ENCODE results near the gene SSNA1. TPM values are rescaled to one million over a fixed set of nuclear protein-coding genes. Genes with fewer than 3 reads are reported as not detected.

Gene SSNA1
- total RNA-seq, 1 donor from 2014 or later, result 52.7 TPM

DNA sequence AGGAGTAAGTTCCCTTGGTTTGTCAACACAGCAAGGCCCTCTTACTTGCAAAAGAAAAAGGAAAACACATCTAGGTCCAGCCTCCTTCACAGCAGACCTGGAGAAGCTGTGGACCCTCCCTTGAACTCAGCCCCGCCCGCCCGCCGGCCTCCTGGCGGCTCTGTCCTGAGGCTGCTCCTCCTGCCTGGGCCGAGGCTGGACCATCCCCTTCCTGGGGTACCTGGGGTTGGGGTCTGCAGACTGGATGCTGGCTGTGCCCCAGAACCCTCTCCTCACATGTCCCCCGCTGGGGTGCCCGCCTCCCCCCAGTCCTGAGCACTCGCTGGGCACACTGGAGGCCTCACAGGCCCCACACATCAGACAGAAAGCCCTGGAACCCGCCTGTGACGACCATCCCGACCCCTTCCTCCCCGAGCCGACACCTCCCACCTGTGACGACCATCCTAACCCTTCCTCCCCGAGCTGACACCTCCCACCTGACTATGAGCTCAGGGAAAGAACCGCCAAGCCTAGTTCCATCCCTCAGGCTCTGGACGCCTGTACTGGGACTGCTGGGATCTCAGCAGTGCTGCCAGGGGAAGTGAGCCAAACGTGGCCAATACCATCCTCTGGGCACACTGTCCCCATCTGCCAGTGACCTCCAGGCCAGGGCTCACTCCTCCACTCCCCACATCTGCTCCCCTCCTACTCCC is 9.4 kb upstream of the SSNA1 start:
- Histone ChIP-seq H3K4me2 (ENCODE audit: low read length) (no peak overlapping the region), H2AFZ (ENCODE audit: low read depth, low read length) (no peak overlapping the region), H3K27me3 (ENCODE audit: insufficient read depth, low read length) (no peaks in the 10 kb centered on the region), H3K4me1 (ENCODE audit: insufficient read depth, low read length) (no peaks in the 10 kb centered on the region), H4K20me1 (ENCODE audit: insufficient read depth, low read length) (peaks cover 25% of the 10 kb centered on the region), H3K4me3 (ENCODE audit: insufficient read depth, low read depth, low read length) (no peak overlapping the region), H3K9ac (ENCODE audit: low read length) (no peak overlapping the region), H3K9me3 (ENCODE audit: insufficient read depth, low read depth, low read length) (no peaks in the 10 kb centered on the region), H3K27ac (ENCODE audit: low read depth, low read length) (no peak overlapping the region), H3K36me3 (ENCODE audit: insufficient read depth, low read length) (peaks cover 5% of the 10 kb centered on the region), H3K79me2 (ENCODE audit: insufficient read depth, low read length) (no peaks in the 10 kb centered on the region)
- H3K27ac Mint-ChIP-seq (ENCODE audit: unreplicated experiment), result peak overlapping the region; percentile 58
- H3K4me3 Mint-ChIP-seq (ENCODE audit: unreplicated experiment), result no peak overlapping the region
- no peak for TF ChIP-seq EZH2 (IDR thresholded peaks at IDR 0.05; ENCODE audit: insufficient read depth, low read length)
- TF ChIP-seq, protein P1, sequence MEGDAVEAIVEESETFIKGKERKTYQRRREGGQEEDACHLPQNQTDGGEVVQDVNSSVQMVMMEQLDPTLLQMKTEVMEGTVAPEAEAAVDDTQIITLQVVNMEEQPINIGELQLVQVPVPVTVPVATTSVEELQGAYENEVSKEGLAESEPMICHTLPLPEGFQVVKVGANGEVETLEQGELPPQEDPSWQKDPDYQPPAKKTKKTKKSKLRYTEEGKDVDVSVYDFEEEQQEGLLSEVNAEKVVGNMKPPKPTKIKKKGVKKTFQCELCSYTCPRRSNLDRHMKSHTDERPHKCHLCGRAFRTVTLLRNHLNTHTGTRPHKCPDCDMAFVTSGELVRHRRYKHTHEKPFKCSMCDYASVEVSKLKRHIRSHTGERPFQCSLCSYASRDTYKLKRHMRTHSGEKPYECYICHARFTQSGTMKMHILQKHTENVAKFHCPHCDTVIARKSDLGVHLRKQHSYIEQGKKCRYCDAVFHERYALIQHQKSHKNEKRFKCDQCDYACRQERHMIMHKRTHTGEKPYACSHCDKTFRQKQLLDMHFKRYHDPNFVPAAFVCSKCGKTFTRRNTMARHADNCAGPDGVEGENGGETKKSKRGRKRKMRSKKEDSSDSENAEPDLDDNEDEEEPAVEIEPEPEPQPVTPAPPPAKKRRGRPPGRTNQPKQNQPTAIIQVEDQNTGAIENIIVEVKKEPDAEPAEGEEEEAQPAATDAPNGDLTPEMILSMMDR (IDR thresholded peaks at IDR 0.05; ENCODE audit: insufficient read depth, low read depth, low read length), result no peak
- DNase-seq (ENCODE audit: low read depth), result no peak
- no peaks in the 10 kb centered on the region for H3K9me3 Mint-ChIP-seq (ENCODE audit: unreplicated experiment)
- peaks cover 15% of the 10 kb centered on the region for H3K36me3 Mint-ChIP-seq (ENCODE audit: low read depth, unreplicated experiment)
- no peaks in the 10 kb centered on the region for H3K27me3 Mint-ChIP-seq (ENCODE audit: low read depth, unreplicated experiment)
- FAIRE-seq, result no peak
- no peaks in the 10 kb centered on the region for H3K4me1 Mint-ChIP-seq (ENCODE audit: low read depth, unreplicated experiment)

DNA sequence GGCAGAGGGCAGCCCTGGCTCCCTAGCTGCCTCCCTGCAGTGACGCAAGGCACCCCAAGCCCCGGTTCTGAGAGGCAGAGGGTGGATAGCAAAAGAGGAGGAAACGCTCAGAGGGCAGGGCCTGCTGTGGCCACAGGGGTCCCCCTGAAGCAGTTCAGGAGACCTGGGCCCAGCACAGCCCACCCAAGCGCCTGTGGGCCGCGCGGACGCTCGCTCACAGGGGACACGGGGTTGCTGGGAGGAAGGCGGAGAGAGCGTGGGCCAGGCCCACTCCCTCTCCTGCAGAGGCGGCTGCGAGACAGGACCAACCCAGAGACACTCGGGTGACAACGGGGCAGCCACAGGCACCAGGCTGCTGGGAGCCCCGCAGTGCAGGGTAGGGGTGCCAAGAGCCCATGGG is 8.7 kb upstream of the SSNA1 start:
- Histone ChIP-seq H2AFZ (ENCODE audit: low read depth, low read length) (no peak overlapping the region), H3K79me2 (ENCODE audit: insufficient read depth, low read length) (no peaks in the 10 kb centered on the region), H3K9ac (ENCODE audit: low read length) (no peak overlapping the region), H3K27me3 (ENCODE audit: insufficient read depth, low read length) (no peaks in the 10 kb centered on the region), H3K4me2 (ENCODE audit: low read length) (no peak overlapping the region), H4K20me1 (ENCODE audit: insufficient read depth, low read length) (peaks cover 27% of the 10 kb centered on the region), H3K4me1 (ENCODE audit: insufficient read depth, low read length) (no peaks in the 10 kb centered on the region), H3K27ac (ENCODE audit: low read depth, low read length) (no peak overlapping the region), H3K9me3 (ENCODE audit: insufficient read depth, low read depth, low read length) (no peaks in the 10 kb centered on the region), H3K36me3 (ENCODE audit: insufficient read depth, low read length) (peaks cover 5% of the 10 kb centered on the region), H3K4me3 (ENCODE audit: insufficient read depth, low read depth, low read length) (no peak overlapping the region)
- Mint-ChIP-seq H3K9me3 (ENCODE audit: unreplicated experiment) (no peaks in the 10 kb centered on the region), H3K36me3 (ENCODE audit: low read depth, unreplicated experiment) (peaks cover 15% of the 10 kb centered on the region), H3K4me3 (ENCODE audit: unreplicated experiment) (no peak overlapping the region), H3K27me3 (ENCODE audit: low read depth, unreplicated experiment) (no peaks in the 10 kb centered on the region), H3K27ac (ENCODE audit: unreplicated experiment) (no peak overlapping the region), H3K4me1 (ENCODE audit: low read depth, unreplicated experiment) (no peaks in the 10 kb centered on the region)
- DNase-seq (ENCODE audit: low read depth) (no peak), FAIRE-seq (no peak)
- TF ChIP-seq, protein P1 (IDR thresholded peaks at IDR 0.05; ENCODE audit: insufficient read depth, low read depth, low read length), result no peak
- no peak for TF ChIP-seq EZH2 (IDR thresholded peaks at IDR 0.05; ENCODE audit: insufficient read depth, low read length)

DNA sequence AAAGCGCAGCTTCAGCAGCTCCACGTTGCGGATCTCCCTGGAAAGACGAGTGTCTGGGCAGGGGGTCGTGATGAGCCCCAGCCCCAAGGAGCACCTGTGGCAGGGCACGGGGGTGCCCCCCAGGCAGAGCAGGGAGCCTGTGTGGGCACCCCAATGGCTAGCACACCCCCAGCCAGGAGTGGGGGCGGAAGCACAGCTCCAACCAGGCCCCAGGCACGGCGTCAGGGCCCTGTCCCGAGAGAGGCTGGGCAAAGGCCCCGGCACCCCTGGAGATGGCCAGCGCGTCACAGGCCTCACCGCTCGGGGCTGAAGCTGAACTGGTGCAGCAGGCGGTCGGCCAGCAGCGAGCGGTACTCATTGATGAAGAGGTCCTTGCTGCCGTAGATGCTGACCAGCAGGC is 8.0 kb upstream of the SSNA1 start:
- no peaks in the 10 kb centered on the region for H3K4me1 Mint-ChIP-seq (ENCODE audit: low read depth, unreplicated experiment)

More for the DNA sequence above, 8.0 kb upstream of the SSNA1 start:
- Mint-ChIP-seq H3K4me3 (ENCODE audit: unreplicated experiment) (no peak overlapping the region), H3K27me3 (ENCODE audit: low read depth, unreplicated experiment) (no peaks in the 10 kb centered on the region), H3K27ac (ENCODE audit: unreplicated experiment) (no peak overlapping the region), H3K36me3 (ENCODE audit: low read depth, unreplicated experiment) (peaks cover 15% of the 10 kb centered on the region), H3K9me3 (ENCODE audit: unreplicated experiment) (no peaks in the 10 kb centered on the region)
- H3K36me3 ChIP-seq (ENCODE audit: insufficient read depth, low read length), result peaks cover 5% of the 10 kb centered on the region
- no peak overlapping the region for H3K27ac ChIP-seq (ENCODE audit: low read depth, low read length)
- no peak for TF ChIP-seq EZH2 (IDR thresholded peaks at IDR 0.05; ENCODE audit: insufficient read depth, low read length)
- TF ChIP-seq, protein P1 (IDR thresholded peaks at IDR 0.05; ENCODE audit: insufficient read depth, low read depth, low read length), result no peak
- H3K4me1 ChIP-seq (ENCODE audit: insufficient read depth, low read length), result no peaks in the 10 kb centered on the region
- peaks cover 6% of the 10 kb centered on the region for H3K79me2 ChIP-seq (ENCODE audit: insufficient read depth, low read length)
- no peak overlapping the region for H3K4me3 ChIP-seq (ENCODE audit: insufficient read depth, low read depth, low read length)
- no peak overlapping the region for H2AFZ ChIP-seq (ENCODE audit: low read depth, low read length)
- H3K9me3 ChIP-seq (ENCODE audit: insufficient read depth, low read depth, low read length), result no peaks in the 10 kb centered on the region
- H4K20me1 ChIP-seq (ENCODE audit: insufficient read depth, low read length), result peaks cover 27% of the 10 kb centered on the region
- H3K9ac ChIP-seq (ENCODE audit: low read length), result no peak overlapping the region
- DNase-seq (ENCODE audit: low read depth) (no peak), FAIRE-seq (no peak)
- H3K27me3 ChIP-seq (ENCODE audit: insufficient read depth, low read length), result no peaks in the 10 kb centered on the region
- H3K4me2 ChIP-seq (ENCODE audit: low read length), result no peak overlapping the region
